ENCODE measurements around the gene DDO. TPM values are rescaled to one million over a fixed set of nuclear protein-coding genes. Genes with fewer than 3 reads are reported as not detected.

DDO gene
- total and polyA plus RNA-seq, 4 experiments from 2014 or later = not detected

- CTCF ChIA-PET (ENCODE audit: partially characterized antibody) = no interaction called here
- H3K27ac ChIP-seq (ENCODE audit: low read depth, low read length) = no peak overlapping the region
- POLR2A ChIA-PET (ENCODE audit: partially characterized antibody) = no interaction called here
Measured at GRCh38 chr6:110432285-110432900, 17.0 kb upstream of the DDO start.

GRCh38 chr6:110430741-110431140 lies 15.4 kb upstream of the DDO start:
- ChIA-PET POLR2A (ENCODE audit: partially characterized antibody) (no interaction called here), CTCF (ENCODE audit: partially characterized antibody) (no interaction called here)
- no peaks in the 10 kb centered on the region for H3K4me1 Mint-ChIP-seq
- H3K4me3 ChIP-seq (ENCODE audit: low read length in 2 of 2) = no peak overlapping the region
- no peak overlapping the region for H3K27ac Mint-ChIP-seq
- H3K27me3 ChIP-seq (ENCODE audit: insufficient read depth, low read length) = no peaks in the 10 kb centered on the region
- H3K27ac ChIP-seq (ENCODE audit: low read depth, low read length) = no peak overlapping the region
- DNase-seq = no peak
- H3K4me3 Mint-ChIP-seq = no peak overlapping the region
- H3K9me3 Mint-ChIP-seq = peaks cover 0 to 5% (median 0%) of the 10 kb centered on the region in 8 donors
- intact Hi-C loops (cut with micrococcal nuclease) = no loop called here
- no peaks in the 10 kb centered on the region for H3K4me1 ChIP-seq (ENCODE audit: insufficient read depth, low read length)
- H3K36me3 Mint-ChIP-seq = no peaks in the 10 kb centered on the region
- H3K9me3 ChIP-seq (ENCODE audit: control insufficient read depth in 1 of 2, low read length in 2 of 2) = no peaks in the 10 kb centered on the region
- peaks cover 16 to 31% of the 10 kb centered on the region in 2 donors for H3K27me3 Mint-ChIP-seq
- no peaks in the 10 kb centered on the region for H3K36me3 ChIP-seq (ENCODE audit: insufficient read depth, low read length)

More at GRCh38 chr6:110432285-110432900, 17.0 kb upstream of the DDO start:
- no peaks in the 10 kb centered on the region for H3K27me3 ChIP-seq (ENCODE audit: insufficient read depth, low read length)
- no peak for DNase-seq
- Mint-ChIP-seq H3K27me3 (peaks cover 12 to 24% of the 10 kb centered on the region in 2 donors), H3K9me3 (peaks cover 0 to 5% (median 0%) of the 10 kb centered on the region in 8 donors), H3K27ac (no peak overlapping the region), H3K36me3 (no peaks in the 10 kb centered on the region), H3K4me3 (no peak overlapping the region), H3K4me1 (no peaks in the 10 kb centered on the region)
- H3K4me3 ChIP-seq (ENCODE audit: low read length in 2 of 2) = no peak overlapping the region
- intact Hi-C loops (cut with micrococcal nuclease) = no loop called here
- no peaks in the 10 kb centered on the region for H3K4me1 ChIP-seq (ENCODE audit: insufficient read depth, low read length)
- no peaks in the 10 kb centered on the region for H3K36me3 ChIP-seq (ENCODE audit: insufficient read depth, low read length)
- no peaks in the 10 kb centered on the region for H3K9me3 ChIP-seq (ENCODE audit: control insufficient read depth in 1 of 2, low read length in 2 of 2)

GRCh38 chr6:110430236-110430635 lies 14.9 kb upstream of the DDO start:
- Histone ChIP-seq H3K4me3 (ENCODE audit: low read length in 2 of 2) (no peak overlapping the region), H3K27me3 (ENCODE audit: insufficient read depth, low read length) (no peaks in the 10 kb centered on the region), H3K27ac (ENCODE audit: low read depth, low read length) (no peak overlapping the region), H3K36me3 (ENCODE audit: insufficient read depth, low read length) (no peaks in the 10 kb centered on the region), H3K4me1 (ENCODE audit: insufficient read depth, low read length) (no peaks in the 10 kb centered on the region), H3K9me3 (ENCODE audit: control insufficient read depth in 1 of 2, low read length in 2 of 2) (no peaks in the 10 kb centered on the region)
- ChIA-PET POLR2A (ENCODE audit: partially characterized antibody) (no interaction called here), CTCF (ENCODE audit: partially characterized antibody) (no interaction called here)
- no peak for DNase-seq
- Mint-ChIP-seq H3K9me3 (peaks cover 0 to 4% (median 0%) of the 10 kb centered on the region in 8 donors), H3K4me1 (no peaks in the 10 kb centered on the region), H3K36me3 (no peaks in the 10 kb centered on the region), H3K4me3 (no peak overlapping the region), H3K27me3 (peaks cover 16 to 28% of the 10 kb centered on the region in 2 donors), H3K27ac (no peak overlapping the region)
- intact Hi-C loops (cut with micrococcal nuclease) = no loop called here

DNA sequence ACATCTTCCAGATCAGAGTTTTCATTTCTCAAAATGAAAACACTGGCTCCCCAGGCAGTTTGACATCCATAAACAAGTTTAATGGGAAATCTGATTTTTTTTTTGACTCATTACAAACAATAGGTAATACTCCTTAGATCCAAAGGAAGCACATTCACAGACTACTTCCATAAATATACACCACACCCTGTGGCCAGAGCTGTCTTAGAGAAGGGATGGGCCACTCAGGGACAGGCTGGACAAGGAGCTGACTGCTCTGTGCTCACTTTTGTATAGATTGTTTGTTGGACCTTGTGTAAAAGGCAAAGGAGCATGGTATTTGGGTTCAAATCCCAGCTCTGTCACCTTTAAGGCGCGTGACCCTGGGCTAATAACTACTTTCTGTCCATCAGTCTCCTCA lies 12.8 kb upstream of the DDO start:
- Histone ChIP-seq H3K4me3 (ENCODE audit: low read length in 2 of 2) (no peak overlapping the region), H3K4me1 (ENCODE audit: insufficient read depth, low read length) (no peaks in the 10 kb centered on the region), H3K27ac (ENCODE audit: low read depth, low read length) (no peak overlapping the region), H3K9me3 (ENCODE audit: control insufficient read depth in 1 of 2, low read length in 2 of 2) (no peaks in the 10 kb centered on the region), H3K36me3 (ENCODE audit: insufficient read depth, low read length) (no peaks in the 10 kb centered on the region), H3K27me3 (ENCODE audit: insufficient read depth, low read length) (no peaks in the 10 kb centered on the region)
- Mint-ChIP-seq H3K4me1 (no peaks in the 10 kb centered on the region), H3K36me3 (no peaks in the 10 kb centered on the region), H3K9me3 (peaks cover 0 to under 1% (median 0%) of the 10 kb centered on the region in 8 donors), H3K27me3 (peaks cover 18 to 30% of the 10 kb centered on the region in 2 donors), H3K27ac (no peak overlapping the region), H3K4me3 (no peak overlapping the region)
- DNase-seq = no peak
- intact Hi-C loops (cut with micrococcal nuclease) = no loop called here
- ChIA-PET POLR2A (ENCODE audit: partially characterized antibody) (no interaction called here), CTCF (ENCODE audit: partially characterized antibody) (interaction anchor here (0.6 kb wide), 1 partner anchor 278 kb away, joined by 4 read pairs; no protein-coding TSS in a partner anchor)

GRCh38 chr6:110425816-110426215 lies 10.4 kb upstream of the DDO start:
- H3K4me1 Mint-ChIP-seq = no peaks in the 10 kb centered on the region
- CTCF ChIA-PET (ENCODE audit: partially characterized antibody) = no interaction called here
- no peak overlapping the region for H3K27ac Mint-ChIP-seq

GRCh38 chr6:110422444-110422822 lies 7.1 kb upstream of the DDO start:
- Histone ChIP-seq H3K27ac (ENCODE audit: low read depth, low read length) (no peak overlapping the region), H3K4me1 (ENCODE audit: insufficient read depth, low read length) (no peaks in the 10 kb centered on the region), H3K4me3 (ENCODE audit: low read length in 2 of 2) (no peak overlapping the region), H3K27me3 (ENCODE audit: insufficient read depth, low read length) (no peaks in the 10 kb centered on the region), H3K9me3 (ENCODE audit: control insufficient read depth in 1 of 2, low read length in 2 of 2) (no peaks in the 10 kb centered on the region), H3K36me3 (ENCODE audit: insufficient read depth, low read length) (no peaks in the 10 kb centered on the region)
- Mint-ChIP-seq H3K27ac (no peak overlapping the region), H3K36me3 (no peaks in the 10 kb centered on the region), H3K4me3 (no peak overlapping the region), H3K4me1 (no peaks in the 10 kb centered on the region), H3K27me3 (peaks cover 21 to 34% of the 10 kb centered on the region in 2 donors), H3K9me3 (peaks cover 3 to 12% (median 8%) of the 10 kb centered on the region in 8 donors)
- ChIA-PET CTCF (ENCODE audit: partially characterized antibody) (interaction anchor here (1.0 kb wide), 1 partner anchor 9 kb away, joined by 3 read pairs; no protein-coding TSS in a partner anchor), POLR2A (ENCODE audit: partially characterized antibody) (no interaction called here)
- no peak for DNase-seq
- intact Hi-C loops (cut with micrococcal nuclease) = no loop called here

More at GRCh38 chr6:110425816-110426215, 10.4 kb upstream of the DDO start:
- DNase-seq = no peak
- Histone ChIP-seq H3K36me3 (ENCODE audit: insufficient read depth, low read length) (no peaks in the 10 kb centered on the region), H3K27me3 (ENCODE audit: insufficient read depth, low read length) (no peaks in the 10 kb centered on the region), H3K4me1 (ENCODE audit: insufficient read depth, low read length) (no peaks in the 10 kb centered on the region), H3K9me3 (ENCODE audit: control insufficient read depth in 1 of 2, low read length in 2 of 2) (no peaks in the 10 kb centered on the region), H3K27ac (ENCODE audit: low read depth, low read length) (no peak overlapping the region), H3K4me3 (ENCODE audit: low read length in 2 of 2) (no peak overlapping the region)
- Mint-ChIP-seq H3K36me3 (no peaks in the 10 kb centered on the region), H3K9me3 (peaks cover 3 to 12% (median 7%) of the 10 kb centered on the region in 8 donors), H3K4me3 (no peak overlapping the region), H3K27me3 (peaks cover 27 to 35% of the 10 kb centered on the region in 2 donors)
- POLR2A ChIA-PET (ENCODE audit: partially characterized antibody) = no interaction called here
- intact Hi-C loops (cut with micrococcal nuclease) = no loop called here

DNA sequence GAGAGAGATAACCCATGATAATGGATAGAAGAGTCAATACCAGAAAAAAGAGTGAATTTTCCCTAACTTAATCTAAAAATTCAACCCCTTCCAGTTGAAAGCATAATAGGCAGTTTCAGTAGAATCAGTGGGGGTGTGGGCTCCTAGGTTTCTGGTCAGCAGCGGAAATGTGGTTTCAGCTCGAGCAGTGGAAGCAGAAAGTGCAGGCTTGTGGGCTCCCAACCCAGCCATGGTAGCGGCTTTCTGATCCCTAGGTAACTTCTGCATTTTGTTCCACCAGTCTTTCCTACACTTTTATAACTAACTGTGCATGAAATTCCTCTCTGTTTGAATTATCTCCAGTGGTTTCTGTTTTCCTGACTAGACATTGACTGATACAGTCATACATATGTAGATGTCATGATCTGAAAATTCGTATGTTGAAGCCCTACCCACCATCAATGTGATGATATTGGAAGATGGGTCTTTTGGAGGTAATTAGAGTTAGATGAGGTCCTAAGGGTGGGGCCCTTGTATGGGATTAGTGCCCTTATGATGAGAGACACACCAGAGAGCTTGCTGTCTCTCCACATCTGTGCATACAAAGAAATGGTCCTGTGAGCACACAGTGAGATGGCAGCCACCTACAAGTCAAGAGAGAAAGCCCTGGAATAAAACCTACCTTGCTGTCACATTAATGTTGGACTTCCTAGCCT lies 6.5 kb upstream of the DDO start:
- ChIA-PET POLR2A (ENCODE audit: partially characterized antibody) (no interaction called here), CTCF (ENCODE audit: partially characterized antibody) (interaction anchor here (1.0 kb wide), 1 partner anchor 8 kb away, joined by 3 read pairs; no protein-coding TSS in a partner anchor)
- no peaks in the 10 kb centered on the region for H3K4me1 Mint-ChIP-seq
- peaks cover 3 to 12% (median 8%) of the 10 kb centered on the region in 8 donors for H3K9me3 Mint-ChIP-seq
- Histone ChIP-seq H3K4me3 (ENCODE audit: low read length in 2 of 2) (no peak overlapping the region), H3K9me3 (ENCODE audit: control insufficient read depth in 1 of 2, low read length in 2 of 2) (no peaks in the 10 kb centered on the region), H3K27ac (ENCODE audit: low read depth, low read length) (no peak overlapping the region), H3K4me1 (ENCODE audit: insufficient read depth, low read length) (no peaks in the 10 kb centered on the region), H3K36me3 (ENCODE audit: insufficient read depth, low read length) (no peaks in the 10 kb centered on the region), H3K27me3 (ENCODE audit: insufficient read depth, low read length) (no peaks in the 10 kb centered on the region)
- H3K4me3 Mint-ChIP-seq = no peak overlapping the region
- DNase-seq = no peak
- intact Hi-C loops (cut with micrococcal nuclease) = no loop called here
- H3K27me3 Mint-ChIP-seq = peaks cover 21 to 32% of the 10 kb centered on the region in 2 donors
- no peaks in the 10 kb centered on the region for H3K36me3 Mint-ChIP-seq
- no peak overlapping the region for H3K27ac Mint-ChIP-seq

Data from CD4-positive, alpha-beta memory T cell (primary cell).